Transverse colon (tissue), 4 donors: ENCODE results near the gene YPEL2. TPM values are rescaled to one million over a fixed set of nuclear protein-coding genes. Genes with fewer than 3 reads are reported as not detected.
A peak's percentile ranks its signal among the peaks of the same experiment; 100 is the strongest.

Experiments
- DNase-seq: peaks from one replicate; pipeline ENCODE4 v3.0.0-alpha.2; 2019
- H3K27ac ChIP-seq, 4 donors: fragments of 200-600 bp; sonication (generic); 2 replicates each; pipeline ENCODE4 v1.5.1; 2016 to 2018; ENCODE audit warnings: inconsistent platforms in 4 of 4
- H3K27me3 ChIP-seq: fragments of 200-600 bp; sonication (generic); 2 replicates; pipeline ENCODE4 v1.5.1; 2017; ENCODE audit warnings: inconsistent platforms
- H3K36me3 ChIP-seq, 4 donors: fragments of 200-600 bp; sonication (generic); 2 replicates each; pipeline ENCODE4 v1.5.1; 2017 to 2019; ENCODE audit warnings: inconsistent platforms in 4 of 4
- H3K4me1 ChIP-seq, 4 donors: fragments of 200-600 bp; sonication (generic); 2 replicates each; pipeline ENCODE4 v1.5.1; 2017 to 2020; ENCODE audit warnings: inconsistent platforms in 4 of 4
- H3K4me3 ChIP-seq, 4 donors: fragments of 200-600 bp; sonication (generic); 1 replicate in 1 of 4; 2 replicates in 3 of 4; pipeline versions ENCODE4 v1.5.1 to v1.6.1; 2017 to 2019; ENCODE audit warnings: inconsistent platforms in 4 of 4
- H3K9me3 ChIP-seq, 2 donors: fragments of 200-600 bp; sonication (generic); 2 replicates each; pipeline ENCODE4 v1.5.1; 2017 to 2019; ENCODE audit warnings: inconsistent platforms in 2 of 2
- CTCF ChIP-seq, 5 experiments: fragments of 200-600 bp in 3 of 5; fragments of 450-650 bp in 2 of 5; sonication (generic) in 3 of 5; IDR thresholded peaks; 1 replicate in 2 of 5; 2 replicates in 3 of 5; pipeline ENCODE4 v1.5.1; 2016 to 2017; ENCODE audit warnings: antibody characterized with exemption in 5 of 5, inconsistent platforms in 3 of 5, mild to moderate bottlenecking in 2 of 5, moderate library complexity in 1 of 5
- EP300 ChIP-seq: sonication (generic); formaldehyde crosslinking; IDR thresholded peaks from one replicate; pipeline ENCODE4 v1.6.1; 2017; ENCODE audit warnings: antibody characterized with exemption, low read depth
- POLR2A ChIP-seq: fragments of 450-650 bp; IDR thresholded peaks from one replicate; pipeline ENCODE4 v1.6.1; 2016; ENCODE audit warnings: antibody characterized with exemption, mild to moderate bottlenecking, moderate library complexity
- POLR2AphosphoS5 ChIP-seq, 3 donors: sonication (generic); formaldehyde crosslinking; IDR thresholded peaks; one replicate each; pipeline ENCODE4 v1.6.1; 2016; ENCODE audit warnings: antibody characterized with exemption in 3 of 3
- WGBS, 2 donors: methylation state at CpG; one replicate each; pipeline ENCODE4 v1.1.5; 2018; ENCODE audit warnings: low coverage in 1 of 2; 5-methylcytosine and 5-hydroxymethylcytosine counted together
- in situ Hi-C, 4 donors: fragments of 200-750 bp; cut with MboI; loops; one replicate each; pipeline versions ENCODE4 v1.15.0 to v1.15.1; 2017; ENCODE audit warnings: low sequenced_read_pairs in 3 of 4, low pct_ligation_motif_present in 1 of 4, low pct_unique_long_range_greater_than_20kb in 1 of 4
- intact Hi-C: fragments of 100-400 bp; cut with DNase I; formaldehyde crosslinking; loops from one replicate; pipeline ENCODE4 v1.15.1; 2023; ENCODE audit warnings: low total_unique reads
- total RNA-seq, 4 donors: library from RNA; depleted of rRNA; stranded (reverse); fragments of >200 nt; gene quantifications; one replicate each; pipeline ENCODE4 v1.1.0, GENCODE V29; 2016

The YPEL2 gene
- total RNA-seq, 4 donors from 2014 or later = 24.7 to 45.0 (median 32.8) TPM

- H3K27me3 ChIP-seq = no peaks in the 10 kb centered on the region
- H3K9me3 ChIP-seq = no peaks in the 10 kb centered on the region
- H3K27ac ChIP-seq = no peak overlapping the region
- DNase-seq = no peak
- H3K4me1 ChIP-seq = peaks cover 0 to 24% (median 12%) of the 10 kb centered on the region in 4 donors
- in situ Hi-C loops = loop anchor here in 2 of 4 donors (5.0 kb wide), 2 partner anchors 111 to 126 kb away; no protein-coding TSS in a partner anchor
- 61 to 77% methylated on average over 11 to 12 of the region's 12 CpGs for WGBS, 2 donors
- no peaks in the 10 kb centered on the region for H3K36me3 ChIP-seq
- TF ChIP-seq CTCF (IDR thresholded peaks at IDR 0.05) = no peak
- no peak for TF ChIP-seq EP300
- no peak for TF ChIP-seq POLR2AphosphoS5 (IDR thresholded peaks at IDR 0.05)
- no peak for TF ChIP-seq POLR2A
- intact Hi-C loops = loop anchor here (5.0 kb wide), 1 partner anchor 106 kb away; the partner anchor contains the start of gene YPEL2
- H3K4me3 ChIP-seq = no peak overlapping the region
These were observed 106.4 kb downstream of the YPEL2 start for GRCh38 chr17:59437791-59438281.

DNA sequence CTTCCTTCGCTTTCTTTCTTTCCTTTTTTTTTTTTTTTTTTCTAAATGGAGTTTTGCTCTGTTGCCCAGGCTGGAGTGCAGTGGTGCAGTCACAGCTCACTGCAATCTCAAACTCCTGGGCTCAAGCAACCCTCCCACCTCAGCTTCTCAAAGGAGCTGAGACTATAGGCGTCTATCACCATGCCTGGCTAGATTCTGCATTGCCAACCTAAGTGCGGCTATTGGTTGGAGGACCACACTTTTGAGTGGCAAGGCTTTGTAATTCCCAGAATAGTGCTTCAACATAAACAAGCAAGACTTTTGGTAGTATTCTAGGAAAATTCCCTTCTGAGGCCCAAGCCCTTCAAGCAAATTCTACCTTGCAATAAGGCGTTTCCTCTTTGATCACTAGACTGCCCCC, 107.8 kb downstream of the YPEL2 start:
- H3K27me3 ChIP-seq = no peaks in the 10 kb centered on the region
- intact Hi-C loops = loop anchor here (5.0 kb wide), 1 partner anchor 107 kb away; the partner anchor contains the start of gene YPEL2
- TF ChIP-seq CTCF (IDR thresholded peaks at IDR 0.05) (no peak), POLR2A (no peak), POLR2AphosphoS5 (IDR thresholded peaks at IDR 0.05) (no peak), EP300 (no peak)
- peak overlapping the region in 3 of 4 donors; percentile 38 to 51 (median 50) for H3K27ac ChIP-seq
- in situ Hi-C loops = loop anchor here in 2 of 4 donors (5.0 kb wide), 2 partner anchors 112 to 127 kb away; no protein-coding TSS in a partner anchor
- no peak overlapping the region for H3K4me3 ChIP-seq
- WGBS, 2 donors = 86 to 92% methylated on average over 2 to 4 of the region's 4 CpGs
- peaks cover 0 to 24% (median 12%) of the 10 kb centered on the region in 4 donors for H3K4me1 ChIP-seq
- no peak for DNase-seq
- no peaks in the 10 kb centered on the region for H3K36me3 ChIP-seq
- no peaks in the 10 kb centered on the region for H3K9me3 ChIP-seq

DNA sequence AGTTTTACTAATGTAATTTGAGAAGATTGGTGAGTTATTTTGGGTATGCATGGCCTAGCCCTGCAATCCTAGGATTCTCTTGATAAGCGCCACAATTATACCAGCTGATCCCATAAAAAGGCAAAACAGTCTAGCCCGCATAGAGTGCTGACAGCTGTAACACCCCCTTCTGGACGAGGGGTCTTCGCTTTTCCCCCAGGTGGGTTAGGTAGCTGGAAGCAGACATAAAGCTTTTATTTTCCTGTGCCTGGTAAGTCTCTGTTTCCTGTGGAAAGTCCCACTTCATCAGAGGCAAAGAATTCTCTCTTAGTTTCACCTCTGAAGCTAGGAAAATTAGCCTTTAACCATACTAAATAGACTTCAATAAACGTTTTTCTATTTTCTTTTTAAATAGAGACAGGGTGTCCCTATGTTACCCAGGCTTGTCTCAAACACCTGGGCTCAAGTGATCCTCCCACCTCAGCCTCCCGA, 108.3 kb downstream of the YPEL2 start:
- Histone ChIP-seq H3K36me3 (no peaks in the 10 kb centered on the region), H3K9me3 (no peaks in the 10 kb centered on the region), H3K27ac (peak overlapping the region; percentile 38 to 51 (median 48)), H3K4me1 (peaks cover 0 to 24% (median 12%) of the 10 kb centered on the region in 4 donors), H3K4me3 (no peak overlapping the region), H3K27me3 (no peaks in the 10 kb centered on the region)
- intact Hi-C loops (loop anchor here (2.0 to 5.0 kb wide), 2 partner anchors 107 to 129 kb away; partner anchors contain the start of gene YPEL2), in situ Hi-C loops (loop anchor here in 3 of 4 donors (5.0 to 10.0 kb wide), 3 partner anchors 112 to 127 kb away; no protein-coding TSS in a partner anchor)
- WGBS, 2 donors = 50 to 57% methylated on average over 4 to 6 of the region's 6 CpGs
- TF ChIP-seq EP300 (no peak), CTCF (IDR thresholded peaks at IDR 0.05) (no peak), POLR2A (no peak), POLR2AphosphoS5 (IDR thresholded peaks at IDR 0.05) (no peak)
- no peak for DNase-seq

DNA sequence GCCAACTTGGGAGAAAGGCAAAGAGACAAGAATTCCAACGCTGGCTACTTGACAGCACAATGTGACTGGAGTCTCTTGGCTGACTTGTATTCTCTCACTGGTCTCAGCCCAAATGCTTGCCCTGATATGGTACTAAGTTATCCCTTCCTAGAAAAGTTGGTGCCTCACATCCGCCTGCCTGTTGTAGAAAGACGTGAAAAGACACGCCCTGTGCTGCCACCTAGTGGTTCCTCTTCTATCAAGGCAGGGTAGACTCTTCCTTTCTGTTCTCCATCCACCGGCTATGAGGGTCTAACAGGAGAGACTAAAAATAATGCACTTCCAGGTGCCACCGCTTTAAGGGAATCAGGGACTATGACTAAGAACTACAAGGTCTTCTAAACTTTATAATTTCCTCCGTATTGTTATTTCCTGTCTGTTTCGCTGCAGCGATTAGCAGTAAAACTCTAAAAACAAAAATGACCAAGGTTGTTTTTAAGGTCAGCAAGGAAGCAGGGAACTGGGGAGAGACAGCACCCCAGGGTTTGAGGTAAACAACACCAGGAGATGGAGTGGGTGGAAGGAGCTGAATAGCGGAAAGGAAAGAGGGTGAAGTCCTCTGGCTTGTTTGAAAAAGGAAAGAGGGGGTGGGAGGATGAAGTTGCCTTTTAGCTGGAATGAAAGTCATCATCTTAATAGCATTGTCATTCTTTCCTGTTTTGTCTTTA, 109.5 kb downstream of the YPEL2 start:
- no peaks in the 10 kb centered on the region for H3K36me3 ChIP-seq
- no peak for TF ChIP-seq EP300
- TF ChIP-seq POLR2AphosphoS5 (IDR thresholded peaks at IDR 0.05) = peak in 1 of 3 donors; percentile 43
- peak; percentile 77 to 93 (median 87) for TF ChIP-seq CTCF (IDR thresholded peaks at IDR 0.05)
- in situ Hi-C loops = loop anchor here in 1 of 4 donors (10.0 kb wide), 1 partner anchor 116 kb away; no protein-coding TSS in a partner anchor
- no peaks in the 10 kb centered on the region for H3K27me3 ChIP-seq
- peak overlapping the region; percentile 38 to 51 (median 48) for H3K27ac ChIP-seq
- intact Hi-C loops = loop anchor here (2.0 kb wide), 1 partner anchor 130 kb away; no protein-coding TSS in a partner anchor
- H3K9me3 ChIP-seq = no peaks in the 10 kb centered on the region
- peak; percentile 92 for DNase-seq
- peaks cover 0 to 24% (median 12%) of the 10 kb centered on the region in 4 donors for H3K4me1 ChIP-seq
- 12 to 18% methylated on average over 7 to 10 of the region's 10 CpGs for WGBS, 2 donors
- H3K4me3 ChIP-seq = no peak overlapping the region
